Measurements from ENCODE around the gene SEBOX.

DNA sequence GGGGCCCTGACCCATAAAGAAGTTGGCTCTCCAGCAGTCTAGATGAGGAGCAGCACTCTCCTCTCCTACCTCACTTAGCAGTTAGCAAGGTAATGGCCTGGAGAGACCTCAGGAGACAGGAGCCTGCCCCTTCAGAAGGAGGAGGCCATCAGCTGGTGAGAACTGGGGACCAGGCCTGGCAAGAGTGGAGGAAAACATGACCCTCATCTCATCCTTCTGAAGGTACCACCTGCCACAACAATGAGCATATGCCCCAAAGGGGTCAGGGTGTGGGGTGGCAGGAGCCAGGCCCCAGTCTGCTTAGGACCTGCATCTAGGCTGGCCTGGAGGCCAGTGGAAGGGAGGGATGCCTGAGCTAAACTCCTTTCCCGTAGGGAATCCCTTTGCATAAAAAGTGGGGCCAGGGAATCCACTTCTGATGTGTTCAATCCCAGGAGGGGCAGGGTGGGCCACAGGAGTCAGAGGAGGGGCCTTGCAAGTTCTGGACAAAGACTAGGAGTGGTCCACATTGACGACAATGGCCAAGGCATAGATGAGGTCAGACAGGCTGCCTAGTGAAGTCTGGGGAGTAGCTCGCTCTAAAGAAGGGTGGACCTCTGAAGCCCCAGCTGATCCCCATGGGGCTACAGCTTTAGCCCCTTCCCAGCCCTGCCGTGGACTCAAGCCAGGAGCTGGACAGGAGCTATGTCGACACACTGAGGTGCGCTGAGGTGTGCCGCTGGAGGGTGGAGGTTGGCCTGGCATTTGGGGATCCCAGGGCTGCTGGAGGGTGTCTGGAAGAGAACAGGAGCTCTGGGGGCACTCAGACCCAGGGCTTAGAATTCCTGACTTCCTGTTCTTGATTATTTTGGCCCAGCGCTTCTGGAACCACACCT, 986 bp downstream of the SEBOX start:
- TF ChIP-seq, protein P1, sequence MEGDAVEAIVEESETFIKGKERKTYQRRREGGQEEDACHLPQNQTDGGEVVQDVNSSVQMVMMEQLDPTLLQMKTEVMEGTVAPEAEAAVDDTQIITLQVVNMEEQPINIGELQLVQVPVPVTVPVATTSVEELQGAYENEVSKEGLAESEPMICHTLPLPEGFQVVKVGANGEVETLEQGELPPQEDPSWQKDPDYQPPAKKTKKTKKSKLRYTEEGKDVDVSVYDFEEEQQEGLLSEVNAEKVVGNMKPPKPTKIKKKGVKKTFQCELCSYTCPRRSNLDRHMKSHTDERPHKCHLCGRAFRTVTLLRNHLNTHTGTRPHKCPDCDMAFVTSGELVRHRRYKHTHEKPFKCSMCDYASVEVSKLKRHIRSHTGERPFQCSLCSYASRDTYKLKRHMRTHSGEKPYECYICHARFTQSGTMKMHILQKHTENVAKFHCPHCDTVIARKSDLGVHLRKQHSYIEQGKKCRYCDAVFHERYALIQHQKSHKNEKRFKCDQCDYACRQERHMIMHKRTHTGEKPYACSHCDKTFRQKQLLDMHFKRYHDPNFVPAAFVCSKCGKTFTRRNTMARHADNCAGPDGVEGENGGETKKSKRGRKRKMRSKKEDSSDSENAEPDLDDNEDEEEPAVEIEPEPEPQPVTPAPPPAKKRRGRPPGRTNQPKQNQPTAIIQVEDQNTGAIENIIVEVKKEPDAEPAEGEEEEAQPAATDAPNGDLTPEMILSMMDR (IDR thresholded peaks at IDR 0.05), result no peak
- TF ChIP-seq ZSCAN20 (CRISPR knock-in tag; IDR thresholded peaks at IDR 0.05) (no peak), EHMT2 (IDR thresholded peaks at IDR 0.05; ENCODE audit: low read depth) (no peak), EP300 (IDR thresholded peaks at IDR 0.05) (no peak), RCOR1 (IDR thresholded peaks at IDR 0.05; ENCODE audit: low read depth, low read length) (no peak), SMC3 (IDR thresholded peaks at IDR 0.05) (no peak), POLR2A (IDR thresholded peaks at IDR 0.05; ENCODE audit: low read length) (no peak), RARB (CRISPR knock-in tag; IDR thresholded peaks at IDR 0.05) (no peak), CEBPB (IDR thresholded peaks at IDR 0.05) (no peak), RNF2 (IDR thresholded peaks at IDR 0.05; ENCODE audit: borderline replicate concordance, low read depth) (no peak), ESRRA (IDR thresholded peaks at IDR 0.05; ENCODE audit: borderline replicate concordance, low read length) (no peak)
- TF ChIP-seq, protein P2, sequence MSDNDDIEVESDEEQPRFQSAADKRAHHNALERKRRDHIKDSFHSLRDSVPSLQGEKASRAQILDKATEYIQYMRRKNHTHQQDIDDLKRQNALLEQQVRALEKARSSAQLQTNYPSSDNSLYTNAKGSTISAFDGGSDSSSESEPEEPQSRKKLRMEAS (IDR thresholded peaks at IDR 0.05), result no peak
- TF ChIP-seq, protein P3, sequence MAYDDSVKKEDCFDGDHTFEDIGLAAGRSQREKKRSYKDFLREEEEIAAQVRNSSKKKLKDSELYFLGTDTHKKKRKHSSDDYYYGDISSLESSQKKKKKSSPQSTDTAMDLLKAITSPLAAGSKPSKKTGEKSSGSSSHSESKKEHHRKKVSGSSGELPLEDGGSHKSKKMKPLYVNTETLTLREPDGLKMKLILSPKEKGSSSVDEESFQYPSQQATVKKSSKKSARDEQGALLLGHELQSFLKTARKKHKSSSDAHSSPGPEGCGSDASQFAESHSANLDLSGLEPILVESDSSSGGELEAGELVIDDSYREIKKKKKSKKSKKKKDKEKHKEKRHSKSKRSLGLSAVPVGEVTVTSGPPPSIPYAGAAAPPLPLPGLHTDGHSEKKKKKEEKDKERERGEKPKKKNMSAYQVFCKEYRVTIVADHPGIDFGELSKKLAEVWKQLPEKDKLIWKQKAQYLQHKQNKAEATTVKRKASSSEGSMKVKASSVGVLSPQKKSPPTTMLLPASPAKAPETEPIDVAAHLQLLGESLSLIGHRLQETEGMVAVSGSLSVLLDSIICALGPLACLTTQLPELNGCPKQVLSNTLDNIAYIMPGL (CRISPR knock-in tag; IDR thresholded peaks at IDR 0.05; ENCODE audit: borderline replicate concordance), result no peak
- TF ChIP-seq, protein P4, sequence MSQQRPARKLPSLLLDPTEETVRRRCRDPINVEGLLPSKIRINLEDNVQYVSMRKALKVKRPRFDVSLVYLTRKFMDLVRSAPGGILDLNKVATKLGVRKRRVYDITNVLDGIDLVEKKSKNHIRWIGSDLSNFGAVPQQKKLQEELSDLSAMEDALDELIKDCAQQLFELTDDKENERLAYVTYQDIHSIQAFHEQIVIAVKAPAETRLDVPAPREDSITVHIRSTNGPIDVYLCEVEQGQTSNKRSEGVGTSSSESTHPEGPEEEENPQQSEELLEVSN (IDR thresholded peaks at IDR 0.05; ENCODE audit: borderline replicate concordance, low read depth), result no peak

All from A549 (cell line).